Rectal smooth muscle tissue (tissue), 1 donor: Measurements from ENCODE around the gene PICK1.

ENCODE experiments used
- H3K27ac ChIP-seq: one replicate; pipeline ENCODE4 v1.7.0; 2013; ENCODE audit warnings: low read depth, low read length, inconsistent platforms
- H3K27me3 ChIP-seq: one replicate; pipeline ENCODE4 v1.7.0; 2013; ENCODE audit warnings: low read length; ENCODE audit not compliant: control insufficient read depth, insufficient read depth
- H3K36me3 ChIP-seq: one replicate; pipeline ENCODE4 v1.7.0; 2013; ENCODE audit warnings: low read length; ENCODE audit not compliant: control insufficient read depth, insufficient read depth
- H3K4me1 ChIP-seq: one replicate; pipeline ENCODE4 v1.7.0; 2013; ENCODE audit warnings: low read length; ENCODE audit not compliant: control insufficient read depth, insufficient read depth
- H3K4me3 ChIP-seq: one replicate; pipeline ENCODE4 v1.7.0; 2013; ENCODE audit warnings: low read length
- H3K9ac ChIP-seq: one replicate; pipeline ENCODE4 v1.7.0; 2013; ENCODE audit warnings: low read length

The PICK1 gene

GRCh38 chr22:38043151-38044039, 13.8 kb upstream of the PICK1 start:
- Histone ChIP-seq H3K4me1 (no peaks in the 10 kb centered on the region), H3K4me3 (no peak overlapping the region), H3K9ac (no peak overlapping the region), H3K27me3 (no peaks in the 10 kb centered on the region), H3K36me3 (no peaks in the 10 kb centered on the region), H3K27ac (no peak overlapping the region)

GRCh38 chr22:38046070-38046748, 11.0 kb upstream of the PICK1 start:
- Histone ChIP-seq H3K27ac (no peak overlapping the region), H3K4me3 (no peak overlapping the region), H3K9ac (no peak overlapping the region), H3K27me3 (no peaks in the 10 kb centered on the region), H3K36me3 (no peaks in the 10 kb centered on the region), H3K4me1 (no peaks in the 10 kb centered on the region)

GRCh38 chr22:38049812-38050619, 7.2 kb upstream of the PICK1 start:
- H3K27me3 ChIP-seq: no peaks in the 10 kb centered on the region
- no peaks in the 10 kb centered on the region for H3K4me1 ChIP-seq
- peak overlapping the region; percentile 48 for H3K27ac ChIP-seq
- no peak overlapping the region for H3K9ac ChIP-seq
- no peaks in the 10 kb centered on the region for H3K36me3 ChIP-seq
- H3K4me3 ChIP-seq: no peak overlapping the region

GRCh38 chr22:38050720-38051119, 6.5 kb upstream of the PICK1 start:
- no peaks in the 10 kb centered on the region for H3K4me1 ChIP-seq
- peak overlapping the region; percentile 21 for H3K27ac ChIP-seq
- H3K36me3 ChIP-seq: no peaks in the 10 kb centered on the region
- H3K4me3 ChIP-seq: no peak overlapping the region
- no peak overlapping the region for H3K9ac ChIP-seq
- H3K27me3 ChIP-seq: no peaks in the 10 kb centered on the region

GRCh38 chr22:38051261-38051660, 5.9 kb upstream of the PICK1 start:
- Histone ChIP-seq H3K4me1 (no peaks in the 10 kb centered on the region), H3K27me3 (no peaks in the 10 kb centered on the region), H3K27ac (peak overlapping the region; percentile 21), H3K4me3 (no peak overlapping the region), H3K36me3 (no peaks in the 10 kb centered on the region), H3K9ac (no peak overlapping the region)

GRCh38 chr22:38051900-38052862, 5.0 kb upstream of the PICK1 start:
- Histone ChIP-seq H3K9ac (no peak overlapping the region), H3K36me3 (no peaks in the 10 kb centered on the region), H3K27me3 (no peaks in the 10 kb centered on the region), H3K4me1 (no peaks in the 10 kb centered on the region), H3K27ac (no peak overlapping the region), H3K4me3 (no peak overlapping the region)

- H3K27ac ChIP-seq: peak overlapping the region; percentile 49
- no peak overlapping the region for H3K9ac ChIP-seq
- no peaks in the 10 kb centered on the region for H3K27me3 ChIP-seq
- no peaks in the 10 kb centered on the region for H3K4me1 ChIP-seq
- H3K36me3 ChIP-seq: peaks cover 17% of the 10 kb centered on the region
- no peak overlapping the region for H3K4me3 ChIP-seq
Measured at GRCh38 chr22:38062791-38063190, 5.6 kb downstream of the PICK1 start.

- Histone ChIP-seq H3K9ac (no peak overlapping the region), H3K4me3 (no peak overlapping the region), H3K4me1 (peaks cover 15% of the 10 kb centered on the region), H3K27me3 (no peaks in the 10 kb centered on the region), H3K27ac (no peak overlapping the region), H3K36me3 (peaks cover 13% of the 10 kb centered on the region)
Measured at GRCh38 chr22:38065539-38065938, 8.3 kb downstream of the PICK1 start.

- Histone ChIP-seq H3K9ac (no peak overlapping the region), H3K27ac (no peak overlapping the region), H3K4me3 (no peak overlapping the region), H3K36me3 (peaks cover 13% of the 10 kb centered on the region), H3K4me1 (peaks cover 15% of the 10 kb centered on the region), H3K27me3 (no peaks in the 10 kb centered on the region)
Measured at GRCh38 chr22:38066381-38067027, 9.3 kb downstream of the PICK1 start.

GRCh38 chr22:38067028-38067415, 9.8 kb downstream of the PICK1 start:
- H3K4me3 ChIP-seq: no peak overlapping the region
- no peak overlapping the region for H3K27ac ChIP-seq
- no peak overlapping the region for H3K9ac ChIP-seq
- H3K36me3 ChIP-seq: peaks cover 14% of the 10 kb centered on the region
- no peaks in the 10 kb centered on the region for H3K27me3 ChIP-seq
- H3K4me1 ChIP-seq: peaks cover 15% of the 10 kb centered on the region

- H3K4me1 ChIP-seq: peaks cover 15% of the 10 kb centered on the region
- H3K9ac ChIP-seq: no peak overlapping the region
- no peak overlapping the region for H3K4me3 ChIP-seq
- H3K27ac ChIP-seq: no peak overlapping the region
- peaks cover 16% of the 10 kb centered on the region for H3K36me3 ChIP-seq
- no peaks in the 10 kb centered on the region for H3K27me3 ChIP-seq
Measured at GRCh38 chr22:38067761-38068360, 10.7 kb downstream of the PICK1 start.
